ENCODE measurements around the gene LCN15. TPM values are rescaled to one million over a fixed set of nuclear protein-coding genes. Genes with fewer than 3 reads are reported as not detected.
A peak's percentile ranks its signal among the peaks of the same experiment; 100 is the strongest.

LCN15 gene
- polyA plus RNA-seq, 1 donor from 2014 or later, result not detected

GRCh38 chr9:136728548-136729123 is 35.7 kb downstream of the LCN15 start:
- no peak overlapping the region for H3K4me2 ChIP-seq (ENCODE audit: low read length)
- peaks cover 21% of the 10 kb centered on the region for H3K79me2 ChIP-seq (replicated peaks; ENCODE audit: insufficient read depth, low read length)
- peak overlapping the region; percentile 77 for H3K9ac ChIP-seq (ENCODE audit: low read length)
- no peak overlapping the region for H2AFZ ChIP-seq (ENCODE audit: low read depth, low read length)
- peaks cover 8% of the 10 kb centered on the region for H3K27me3 ChIP-seq (ENCODE audit: insufficient read depth, low read depth, low read length)
- H3K9me2 ChIP-seq (ENCODE audit: insufficient read depth, low read length), result no peaks in the 10 kb centered on the region
- no peaks in the 10 kb centered on the region for H3K9me3 ChIP-seq (ENCODE audit: low read length)
- H3F3A ChIP-seq (ENCODE audit: insufficient read depth, low read length, poor library complexity, severe bottlenecking), result no peaks in the 10 kb centered on the region
- peak overlapping the region; percentile 94 for H3K4me3 ChIP-seq (ENCODE audit: low read length)
- H3K36me3 ChIP-seq (ENCODE audit: insufficient read depth, low read length), result no peaks in the 10 kb centered on the region
- no peak overlapping the region for H3K27ac ChIP-seq (ENCODE audit: low read length)
- H4K20me1 ChIP-seq (ENCODE audit: insufficient read depth), result peaks cover 10% of the 10 kb centered on the region
- TF ChIP-seq EP300 (conservative IDR thresholded peaks at IDR 0.05; ENCODE audit: poor library complexity, severe bottlenecking) (no peak), REST (IDR thresholded peaks at IDR 0.05; ENCODE audit: borderline replicate concordance) (no peak), SMC3 (conservative IDR thresholded peaks at IDR 0.05; ENCODE audit: poor library complexity) (no peak), POLR2AphosphoS5 (IDR thresholded peaks at IDR 0.05) (no peak), MXI1 (conservative IDR thresholded peaks at IDR 0.05; ENCODE audit: poor library complexity, severe bottlenecking) (no peak), TAF1 (IDR thresholded peaks at IDR 0.05; ENCODE audit: low read depth) (no peak), RAD21 (conservative IDR thresholded peaks at IDR 0.05) (no peak), CTCF (IDR thresholded peaks at IDR 0.05; ENCODE audit: poor library complexity, severe bottlenecking) (no peak), EZH2 (IDR thresholded peaks at IDR 0.05; ENCODE audit: borderline replicate concordance, insufficient read depth, low read length, poor library complexity, severe bottlenecking) (no peak)

- Histone ChIP-seq H3K9me3 (ENCODE audit: low read length) (no peaks in the 10 kb centered on the region), H3K9ac (ENCODE audit: low read length) (peak overlapping the region; percentile 77), H3K79me2 (replicated peaks; ENCODE audit: insufficient read depth, low read length) (peaks cover 21% of the 10 kb centered on the region), H3K4me2 (ENCODE audit: low read length) (no peak overlapping the region), H3K27me3 (ENCODE audit: insufficient read depth, low read depth, low read length) (peaks cover 8% of the 10 kb centered on the region), H3K27ac (ENCODE audit: low read length) (peak overlapping the region; percentile 31), H2AFZ (ENCODE audit: low read depth, low read length) (no peak overlapping the region), H3K4me3 (ENCODE audit: low read length) (peak overlapping the region; percentile 94), H3K9me2 (ENCODE audit: insufficient read depth, low read length) (no peaks in the 10 kb centered on the region), H3K36me3 (ENCODE audit: insufficient read depth, low read length) (no peaks in the 10 kb centered on the region), H4K20me1 (ENCODE audit: insufficient read depth) (peaks cover 10% of the 10 kb centered on the region), H3F3A (ENCODE audit: insufficient read depth, low read length, poor library complexity, severe bottlenecking) (no peaks in the 10 kb centered on the region)
- TF ChIP-seq CTCF (IDR thresholded peaks at IDR 0.05; ENCODE audit: poor library complexity, severe bottlenecking) (peak; percentile 99), POLR2AphosphoS5 (IDR thresholded peaks at IDR 0.05) (peak; percentile 99), EZH2 (IDR thresholded peaks at IDR 0.05; ENCODE audit: borderline replicate concordance, insufficient read depth, low read length, poor library complexity, severe bottlenecking) (no peak), MXI1 (conservative IDR thresholded peaks at IDR 0.05; ENCODE audit: poor library complexity, severe bottlenecking) (peak; percentile 97), EP300 (conservative IDR thresholded peaks at IDR 0.05; ENCODE audit: poor library complexity, severe bottlenecking) (peak; percentile 76), REST (IDR thresholded peaks at IDR 0.05; ENCODE audit: borderline replicate concordance) (peak; percentile 85), TAF1 (IDR thresholded peaks at IDR 0.05; ENCODE audit: low read depth) (peak; percentile 92), RAD21 (conservative IDR thresholded peaks at IDR 0.05) (peak; percentile 44), SMC3 (conservative IDR thresholded peaks at IDR 0.05; ENCODE audit: poor library complexity) (peak; percentile 55)
Measured at GRCh38 chr9:136728080-136728547, 36.2 kb downstream of the LCN15 start.
